GM23338 (cell line): ENCODE measurements around the gene IMPG1.

Experiments
- CREB1 ChIP-seq: fragments of 250-450 bp; sonication (Bioruptor Pico); IDR thresholded peaks from 2 replicates; pipeline ENCODE4 v1.5.0; 2020; ENCODE audit warnings: low read depth, mild to moderate bottlenecking, moderate library complexity
- CTCF ChIP-seq, 2 experiments: fragments of 200-600 bp in 1 of 2; sonication (generic) in 1 of 2; conservative IDR thresholded peaks; 2 replicates each; pipeline versions ENCODE4 v1.5.1 to v1.6.1; 2016 to 2017; ENCODE audit warnings: antibody characterized with exemption in 2 of 2, low read depth in 2 of 2, mild to moderate bottlenecking in 2 of 2, moderate library complexity in 1 of 2
- EZH2 ChIP-seq: fragments of 200-600 bp; sonication (generic); IDR thresholded peaks from one replicate; pipeline ENCODE4 v1.8.0; 2017; ENCODE audit warnings: antibody characterized with exemption, mild to moderate bottlenecking, low read depth; ENCODE audit not compliant: unreplicated experiment
- EZH2phosphoT487 ChIP-seq: fragments of 200-600 bp; sonication (generic); IDR thresholded peaks from one replicate; pipeline ENCODE4 v1.8.1; 2018; ENCODE audit warnings: antibody characterized with exemption; ENCODE audit not compliant: unreplicated experiment
- JUNB ChIP-seq: IDR thresholded peaks from one replicate; pipeline ENCODE4 v1.6.1; 2016; ENCODE audit warnings: antibody characterized with exemption; ENCODE audit not compliant: unreplicated experiment
- NANOG ChIP-seq: IDR thresholded peaks from 2 replicates; pipeline ENCODE4 v1.6.1; 2016; ENCODE audit warnings: antibody characterized with exemption, borderline replicate concordance
- POLR2AphosphoS5 ChIP-seq: IDR thresholded peaks from 2 replicates; pipeline ENCODE4 v1.6.1; 2016; ENCODE audit warnings: antibody characterized with exemption, low read depth
- REST ChIP-seq: IDR thresholded peaks from one replicate; pipeline ENCODE4 v1.6.1; 2018; ENCODE audit warnings: antibody characterized with exemption; ENCODE audit not compliant: unreplicated experiment
- ZNF114 ChIP-seq: fragments of 250-450 bp; sonication (Bioruptor Pico); IDR thresholded peaks from 2 replicates; pipeline ENCODE4 v1.5.0; 2020; ENCODE audit warnings: mild to moderate bottlenecking, moderate library complexity

GRCh38 chr6:75935473-75935793 lies 137.0 kb downstream of the IMPG1 start:
- TF ChIP-seq POLR2AphosphoS5 (no peak), CTCF (conservative IDR thresholded peaks at IDR 0.05; ENCODE audit: low read depth in 2 of 2) (no peak), ZNF114 (no peak), REST (no peak), CREB1 (CRISPR knock-in tag) (no peak), NANOG (no peak), EZH2phosphoT487 (no peak), EZH2 (no peak), JUNB (no peak)
